Measurements from ENCODE around the gene M6PR.
A peak's percentile ranks its signal among the peaks of the same experiment; 100 is the strongest.

The M6PR gene

DNA sequence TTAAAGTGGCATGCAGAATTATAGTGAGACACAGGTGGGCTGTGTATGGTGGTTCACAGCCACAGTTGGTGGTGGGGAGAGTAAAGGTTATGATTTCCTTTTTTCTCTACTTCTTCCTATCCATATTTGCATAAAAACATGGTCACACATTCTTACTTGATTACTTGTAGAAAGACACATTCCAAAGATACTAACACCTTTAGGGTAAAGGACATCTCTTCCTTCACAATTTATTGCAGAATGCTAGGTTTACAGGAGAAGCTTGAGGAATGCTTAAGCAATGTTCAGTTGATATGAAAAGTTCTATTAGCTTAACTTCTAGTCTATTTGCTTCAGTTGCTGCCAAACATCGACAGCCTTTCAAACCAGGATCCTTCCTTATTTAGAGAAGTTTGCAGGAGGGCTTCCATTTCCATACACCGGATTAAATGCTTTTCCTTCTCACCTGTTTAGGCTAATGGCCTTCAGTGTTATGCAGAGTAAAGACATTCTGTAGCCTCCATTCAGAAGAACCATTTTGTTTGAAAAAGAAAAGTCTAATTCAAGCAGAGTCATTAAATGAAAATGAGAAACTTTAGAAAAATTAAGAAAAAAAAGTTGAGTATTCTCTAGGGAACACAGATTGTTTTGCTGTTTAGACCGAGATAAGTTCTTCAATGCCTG is 37.7 kb downstream of the M6PR start:
- Mint-ChIP-seq H3K4me1 (peaks cover 32% of the 10 kb centered on the region), H3K27ac (peak overlapping the region; percentile 98 to 100 (median 99)), H3K36me3 (ENCODE audit: low read depth) (no peaks in the 10 kb centered on the region), H3K27me3 (ENCODE audit: low read depth) (no peaks in the 10 kb centered on the region), H3K9me3 (no peaks in the 10 kb centered on the region), H3K4me3 (peak overlapping the region in 1 of 3 experiments; percentile 9)
- TF ChIP-seq, protein P1, sequence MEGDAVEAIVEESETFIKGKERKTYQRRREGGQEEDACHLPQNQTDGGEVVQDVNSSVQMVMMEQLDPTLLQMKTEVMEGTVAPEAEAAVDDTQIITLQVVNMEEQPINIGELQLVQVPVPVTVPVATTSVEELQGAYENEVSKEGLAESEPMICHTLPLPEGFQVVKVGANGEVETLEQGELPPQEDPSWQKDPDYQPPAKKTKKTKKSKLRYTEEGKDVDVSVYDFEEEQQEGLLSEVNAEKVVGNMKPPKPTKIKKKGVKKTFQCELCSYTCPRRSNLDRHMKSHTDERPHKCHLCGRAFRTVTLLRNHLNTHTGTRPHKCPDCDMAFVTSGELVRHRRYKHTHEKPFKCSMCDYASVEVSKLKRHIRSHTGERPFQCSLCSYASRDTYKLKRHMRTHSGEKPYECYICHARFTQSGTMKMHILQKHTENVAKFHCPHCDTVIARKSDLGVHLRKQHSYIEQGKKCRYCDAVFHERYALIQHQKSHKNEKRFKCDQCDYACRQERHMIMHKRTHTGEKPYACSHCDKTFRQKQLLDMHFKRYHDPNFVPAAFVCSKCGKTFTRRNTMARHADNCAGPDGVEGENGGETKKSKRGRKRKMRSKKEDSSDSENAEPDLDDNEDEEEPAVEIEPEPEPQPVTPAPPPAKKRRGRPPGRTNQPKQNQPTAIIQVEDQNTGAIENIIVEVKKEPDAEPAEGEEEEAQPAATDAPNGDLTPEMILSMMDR (IDR thresholded peaks at IDR 0.05; ENCODE audit: unreplicated experiment in 3 of 3), result no peak

DNA sequence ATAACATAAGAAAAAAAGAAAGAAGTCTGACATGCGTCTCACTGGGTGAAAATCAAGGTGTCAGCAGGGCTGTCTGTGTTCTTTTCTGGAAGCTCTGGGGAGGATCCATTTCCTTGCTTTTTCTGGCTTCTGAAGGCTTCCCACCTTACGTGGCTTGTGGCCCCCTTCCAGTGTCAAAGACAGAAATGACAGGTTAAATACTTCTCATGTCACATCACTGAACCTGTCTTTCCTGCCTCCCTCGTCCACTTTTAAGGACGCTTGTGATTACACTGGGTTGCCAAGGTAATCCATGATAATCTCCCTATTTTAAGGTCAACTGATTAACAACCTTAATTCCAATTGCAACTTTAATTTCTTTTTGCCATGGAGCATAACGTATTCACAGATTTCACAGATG is 39.7 kb downstream of the M6PR start:
- Mint-ChIP-seq H3K4me1 (peaks cover 43% of the 10 kb centered on the region), H3K4me3 (no peak overlapping the region), H3K9me3 (no peaks in the 10 kb centered on the region), H3K27ac (no peak overlapping the region), H3K36me3 (ENCODE audit: low read depth) (no peaks in the 10 kb centered on the region), H3K27me3 (ENCODE audit: low read depth) (no peaks in the 10 kb centered on the region)
- TF ChIP-seq, protein P1 (IDR thresholded peaks at IDR 0.05; ENCODE audit: unreplicated experiment in 3 of 3), result no peak

DNA sequence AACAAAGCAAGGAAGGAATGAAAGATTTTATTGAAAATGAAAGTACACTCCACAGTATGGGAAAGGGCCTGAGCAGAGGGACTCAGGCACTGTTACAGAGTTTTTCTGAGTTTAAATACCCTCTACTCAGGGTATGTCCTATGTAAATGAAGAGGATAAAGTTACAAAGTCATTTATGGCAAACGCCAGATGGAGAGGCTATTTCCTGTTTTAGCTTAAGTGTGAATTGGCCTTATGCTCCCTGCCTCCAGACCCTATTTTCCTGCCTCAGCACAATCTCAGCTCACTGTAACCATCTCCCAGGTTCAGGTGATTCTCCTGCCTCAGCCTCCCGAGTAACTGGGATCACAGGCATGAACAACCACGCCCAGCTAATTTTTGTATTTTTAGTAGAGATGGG is 41.9 kb downstream of the M6PR start:
- Mint-ChIP-seq H3K36me3 (ENCODE audit: low read depth) (no peaks in the 10 kb centered on the region), H3K9me3 (peaks cover 3% of the 10 kb centered on the region), H3K4me3 (no peak overlapping the region), H3K4me1 (peaks cover 26% of the 10 kb centered on the region), H3K27me3 (ENCODE audit: low read depth) (no peaks in the 10 kb centered on the region), H3K27ac (peak overlapping the region in 2 of 3 experiments; percentile 10 to 49)
- TF ChIP-seq, protein P1 (IDR thresholded peaks at IDR 0.05; ENCODE audit: unreplicated experiment in 3 of 3), result no peak

DNA sequence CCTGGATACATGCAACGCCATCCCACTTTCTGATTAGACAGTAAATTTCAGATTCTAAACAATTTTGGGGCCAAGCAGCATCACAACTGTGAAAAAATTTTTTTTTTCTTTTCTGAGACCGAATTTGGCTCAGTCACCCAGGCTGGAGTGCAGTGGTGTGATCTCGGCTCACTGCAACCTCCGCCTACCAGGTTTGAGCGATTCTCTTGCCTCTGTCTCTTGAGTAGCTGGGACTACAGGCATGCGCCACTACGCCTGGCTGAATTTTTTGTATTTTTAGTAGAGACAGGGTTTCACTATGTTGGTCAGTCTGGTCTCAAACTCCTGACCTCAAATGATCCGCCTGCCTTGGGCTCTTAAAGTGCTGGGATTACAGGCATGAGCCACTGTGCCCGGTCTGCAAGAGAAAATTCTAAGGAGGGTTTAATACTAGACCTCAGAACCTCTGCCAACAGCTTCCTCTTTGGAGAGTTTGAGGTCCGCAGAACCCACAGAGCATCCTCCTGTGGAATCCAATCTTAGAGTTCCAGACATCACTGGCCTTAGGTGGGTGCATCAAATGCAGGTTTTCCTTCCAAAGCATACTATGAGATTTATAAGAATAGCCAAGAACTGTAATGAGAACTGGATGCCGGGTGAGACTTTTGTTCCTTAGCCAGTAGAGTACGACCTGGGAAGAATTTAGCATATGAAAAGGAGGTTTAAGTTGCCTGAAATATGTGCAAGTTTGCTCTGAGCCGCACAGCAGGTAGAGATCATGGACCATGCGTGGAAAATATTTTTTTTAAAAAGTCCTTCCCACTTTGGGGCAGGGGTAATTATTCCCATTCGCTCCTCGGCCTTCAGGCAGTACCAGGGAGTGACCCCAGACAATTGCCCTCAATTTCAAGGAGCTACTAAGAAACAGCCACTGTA is 42.9 kb downstream of the M6PR start:
- peaks cover 20% of the 10 kb centered on the region for H3K4me1 Mint-ChIP-seq
- H3K27ac Mint-ChIP-seq, result peak overlapping the region in 1 of 3 experiments; percentile 31
- TF ChIP-seq, protein P1 (IDR thresholded peaks at IDR 0.05; ENCODE audit: unreplicated experiment in 3 of 3), result no peak
- H3K27me3 Mint-ChIP-seq (ENCODE audit: low read depth), result no peaks in the 10 kb centered on the region
- H3K36me3 Mint-ChIP-seq (ENCODE audit: low read depth), result no peaks in the 10 kb centered on the region
- no peak overlapping the region for H3K4me3 Mint-ChIP-seq
- H3K9me3 Mint-ChIP-seq, result peaks cover 3% of the 10 kb centered on the region

DNA sequence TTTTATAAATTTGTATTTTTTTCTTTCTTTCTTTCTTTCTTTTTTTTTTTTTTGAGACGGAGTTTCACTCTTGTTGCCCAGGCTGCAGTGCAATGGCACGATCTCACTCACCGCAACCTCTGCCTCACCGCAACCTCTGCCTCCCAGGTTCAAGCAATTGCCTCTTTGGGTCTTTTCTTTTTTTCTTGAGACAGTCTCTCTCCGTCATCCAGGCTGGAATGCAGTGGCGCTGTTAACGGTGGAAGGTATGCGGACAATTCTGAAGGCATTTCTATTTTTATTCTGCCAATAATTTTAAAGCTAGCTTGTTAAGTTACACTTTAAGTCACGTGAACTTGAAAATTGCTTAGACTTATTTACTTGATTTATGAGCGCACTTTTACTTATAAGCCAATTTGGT is 43.9 kb downstream of the M6PR start:
- no peak overlapping the region for H3K4me3 Mint-ChIP-seq
- TF ChIP-seq, protein P1 (IDR thresholded peaks at IDR 0.05; ENCODE audit: unreplicated experiment in 3 of 3), result no peak
- H3K9me3 Mint-ChIP-seq, result peaks cover 3% of the 10 kb centered on the region
- peaks cover 20% of the 10 kb centered on the region for H3K4me1 Mint-ChIP-seq
- no peaks in the 10 kb centered on the region for H3K27me3 Mint-ChIP-seq (ENCODE audit: low read depth)
- H3K27ac Mint-ChIP-seq, result peak overlapping the region in 1 of 3 experiments; percentile 31
- H3K36me3 Mint-ChIP-seq (ENCODE audit: low read depth), result no peaks in the 10 kb centered on the region
